D721Med (cell line): ENCODE measurements around the gene SLC25A44.

ENCODE experiments used
- DNase-seq: peaks from one replicate; pipeline ENCODE4 v3.0.0; 2011; ENCODE audit warnings: low spot score; ENCODE audit not compliant: insufficient read length
- FAIRE-seq: peaks from 2 replicates; lab custom pipeline; 2011; peaks lifted over from hg19 to GRCh38; lab: Jason Lieb, UNC
- CTCF ChIP-seq: IDR thresholded peaks from 2 replicates; pipeline ENCODE4 v1.5.1; 2012; ENCODE audit warnings: mild to moderate bottlenecking, control low read depth; ENCODE audit not compliant: insufficient read depth; ENCODE audit errors: missing control alignments

The SLC25A44 gene

GRCh38 chr1:156155756-156156510 lies 38.0 kb upstream of the SLC25A44 start:
- FAIRE-seq, result no peak
- DNase-seq, result no peak
- TF ChIP-seq CTCF, result no peak

DNA sequence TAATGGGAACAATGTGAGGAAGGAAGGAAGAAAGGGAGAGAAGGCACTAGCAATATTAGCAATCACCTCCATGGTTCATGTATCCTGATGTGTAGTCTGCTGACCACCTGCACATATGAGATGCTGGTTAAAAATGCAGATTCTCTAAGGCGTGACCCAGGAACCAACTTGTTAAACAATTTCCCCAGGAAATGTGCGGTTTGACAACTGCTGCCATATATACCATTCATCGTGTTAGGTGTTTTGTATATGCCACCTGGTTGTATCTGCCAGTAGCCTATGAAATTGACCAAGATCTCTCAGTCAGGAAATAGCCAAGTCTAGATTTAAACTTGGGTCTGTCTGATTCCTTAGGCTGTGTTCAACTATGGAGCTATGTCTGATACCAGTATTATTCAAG lies 36.4 kb upstream of the SLC25A44 start:
- TF ChIP-seq CTCF, result no peak
- FAIRE-seq, result no peak
- no peak for DNase-seq

- TF ChIP-seq CTCF, result no peak
- no peak for DNase-seq
- no peak for FAIRE-seq
Observed at GRCh38 chr1:156157966-156158365, 35.9 kb upstream of the SLC25A44 start.

GRCh38 chr1:156160000-156160742 lies 33.7 kb upstream of the SLC25A44 start:
- FAIRE-seq (no peak), DNase-seq (no peak)
- no peak for TF ChIP-seq CTCF

- TF ChIP-seq CTCF, result no peak
- DNase-seq, result peak; percentile 92
- no peak for FAIRE-seq
Observed at GRCh38 chr1:156160743-156161171, 33.1 kb upstream of the SLC25A44 start.

- FAIRE-seq, result no peak
- no peak for TF ChIP-seq CTCF
- DNase-seq, result no peak
Observed at GRCh38 chr1:156162430-156163037, 31.4 kb upstream of the SLC25A44 start.
